Left ventricle myocardium inferior (tissue), 1 donor: ENCODE results near the gene RAB11FIP4. TPM values are rescaled to one million over a fixed set of nuclear protein-coding genes. Genes with fewer than 3 reads are reported as not detected.

ENCODE experiments used
- DNase-seq: peaks from one replicate; pipeline ENCODE4 v3.0.0-alpha.2; 2020
- H3K27ac ChIP-seq: fragments of 200-600 bp; replicated peaks from 2 replicates; pipeline ENCODE4 v1.8.0; 2021
- H3K27me3 ChIP-seq: fragments of 200-600 bp; 2 replicates; pipeline ENCODE4 v1.8.0; 2021; ENCODE audit warnings: low read depth
- H3K36me3 ChIP-seq: fragments of 200-600 bp; 2 replicates; pipeline ENCODE4 v1.8.0; 2021
- H3K4me1 ChIP-seq: fragments of 200-600 bp; 2 replicates; pipeline ENCODE4 v1.8.0; 2021
- H3K4me3 ChIP-seq: fragments of 200-600 bp; 2 replicates; pipeline ENCODE4 v1.8.0; 2021; ENCODE audit warnings: mild to moderate bottlenecking, moderate library complexity
- H3K9me3 ChIP-seq: fragments of 200-600 bp; replicated peaks from 2 replicates; pipeline ENCODE4 v1.8.0; 2021
- CTCF ChIP-seq: fragments of 200-600 bp; IDR thresholded peaks from 2 replicates; pipeline ENCODE4 v1.8.0; 2021; ENCODE audit warnings: antibody characterized with exemption, mild to moderate bottlenecking, borderline replicate concordance
- intact Hi-C: fragments of 100-400 bp; cut with micrococcal nuclease; formaldehyde crosslinking; loops from one replicate; pipeline ENCODE4 v1.11.0; 2022
- total RNA-seq: library from RNA; stranded (reverse); fragmentation: NEBNext Ultra II Directional; extraction: Animal tissue kit (Norgen Biotek cat#: 25700); gene quantifications from one replicate; pipeline ENCODE4 v1.2.1, GENCODE V29; 2021
- donor health status: DM: no; HTN: yes; CAD: no; lungs with severe emphysema.

Gene RAB11FIP4
- total RNA-seq, 1 donor from 2014 or later: 8.3 TPM

- intact Hi-C loops: no loop called here
- no peak for DNase-seq
- Histone ChIP-seq H3K27me3 (no peaks in the 10 kb centered on the region), H3K4me1 (no peaks in the 10 kb centered on the region), H3K27ac (no peak overlapping the region), H3K36me3 (peaks cover 9% of the 10 kb centered on the region), H3K9me3 (no peaks in the 10 kb centered on the region), H3K4me3 (no peak overlapping the region)
- no peak for TF ChIP-seq CTCF
Observed at GRCh38 chr17:31535581-31535981, 144.1 kb downstream of the RAB11FIP4 start.

GRCh38 chr17:31536451-31536850, 145.0 kb downstream of the RAB11FIP4 start:
- intact Hi-C loops: no loop called here
- no peaks in the 10 kb centered on the region for H3K27me3 ChIP-seq
- peaks cover 9% of the 10 kb centered on the region for H3K36me3 ChIP-seq
- no peaks in the 10 kb centered on the region for H3K9me3 ChIP-seq
- H3K4me1 ChIP-seq: no peaks in the 10 kb centered on the region
- DNase-seq: no peak
- H3K27ac ChIP-seq: no peak overlapping the region
- no peak overlapping the region for H3K4me3 ChIP-seq
- TF ChIP-seq CTCF: no peak

DNA sequence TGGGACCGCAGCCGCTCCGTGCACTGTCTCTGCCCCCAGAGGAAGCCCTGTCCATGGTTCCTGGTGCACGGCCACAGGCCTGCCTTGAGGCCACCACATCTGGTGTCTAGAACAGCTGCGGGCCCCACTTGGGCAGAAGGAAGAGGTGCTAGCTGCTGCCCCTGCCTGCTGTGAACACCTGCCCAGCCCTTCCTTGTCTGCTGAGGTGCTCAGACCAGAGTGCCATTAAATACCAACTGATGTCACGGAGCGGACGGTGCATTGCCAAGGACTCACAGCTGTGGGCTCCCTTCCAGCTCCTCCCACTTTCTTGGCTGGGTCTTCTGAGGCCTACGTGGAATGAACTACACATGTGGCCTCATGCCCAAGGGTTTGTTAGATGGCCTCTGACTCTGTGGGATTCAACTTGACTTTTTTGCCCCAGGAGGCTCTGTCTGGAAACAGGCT, 146.1 kb downstream of the RAB11FIP4 start:
- intact Hi-C loops: no loop called here

DNA sequence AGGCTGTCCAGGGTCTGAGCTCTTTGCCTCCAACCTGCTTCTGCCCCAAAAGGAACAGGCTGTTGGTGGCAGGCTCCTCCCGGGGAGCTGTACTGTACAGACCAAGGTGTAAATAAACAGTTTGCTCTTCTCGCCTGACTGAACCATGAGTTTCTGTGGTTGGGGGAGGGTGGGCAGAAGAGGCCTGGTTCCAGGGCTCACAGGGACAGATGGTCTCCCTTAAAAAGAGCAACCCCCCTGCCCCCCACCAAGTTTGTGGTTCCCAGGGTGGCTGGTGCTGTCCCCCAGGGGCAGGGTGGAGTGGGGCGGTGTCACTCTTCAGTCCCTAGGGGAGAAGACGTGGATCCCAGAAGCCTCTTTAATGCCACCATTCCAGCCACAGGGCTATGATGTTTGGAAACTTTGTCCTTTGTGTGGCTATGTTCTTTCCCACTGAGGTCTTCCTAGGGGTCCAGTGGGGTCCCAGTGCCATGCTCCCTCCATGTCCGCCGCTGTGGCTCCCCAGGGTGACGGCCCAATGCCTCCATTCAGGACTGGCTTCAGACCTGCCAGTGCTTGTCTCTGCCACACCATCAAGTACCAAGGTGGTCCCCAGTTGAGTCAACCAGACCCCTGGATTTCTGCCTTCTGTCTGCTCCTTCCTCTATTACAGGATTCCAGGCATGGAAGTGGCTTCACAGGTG, 146.7 kb downstream of the RAB11FIP4 start:
- no peaks in the 10 kb centered on the region for H3K27me3 ChIP-seq
- DNase-seq: no peak
- H3K27ac ChIP-seq: no peak overlapping the region
- no peaks in the 10 kb centered on the region for H3K36me3 ChIP-seq
- intact Hi-C loops: no loop called here
- no peaks in the 10 kb centered on the region for H3K9me3 ChIP-seq
- no peaks in the 10 kb centered on the region for H3K4me1 ChIP-seq
- no peak for TF ChIP-seq CTCF
- H3K4me3 ChIP-seq: no peak overlapping the region

More for the DNA sequence above, 146.1 kb downstream of the RAB11FIP4 start:
- no peaks in the 10 kb centered on the region for H3K9me3 ChIP-seq
- H3K27ac ChIP-seq: no peak overlapping the region
- TF ChIP-seq CTCF: no peak
- no peak overlapping the region for H3K4me3 ChIP-seq
- no peaks in the 10 kb centered on the region for H3K36me3 ChIP-seq
- DNase-seq: no peak
- no peaks in the 10 kb centered on the region for H3K27me3 ChIP-seq
- H3K4me1 ChIP-seq: no peaks in the 10 kb centered on the region

DNA sequence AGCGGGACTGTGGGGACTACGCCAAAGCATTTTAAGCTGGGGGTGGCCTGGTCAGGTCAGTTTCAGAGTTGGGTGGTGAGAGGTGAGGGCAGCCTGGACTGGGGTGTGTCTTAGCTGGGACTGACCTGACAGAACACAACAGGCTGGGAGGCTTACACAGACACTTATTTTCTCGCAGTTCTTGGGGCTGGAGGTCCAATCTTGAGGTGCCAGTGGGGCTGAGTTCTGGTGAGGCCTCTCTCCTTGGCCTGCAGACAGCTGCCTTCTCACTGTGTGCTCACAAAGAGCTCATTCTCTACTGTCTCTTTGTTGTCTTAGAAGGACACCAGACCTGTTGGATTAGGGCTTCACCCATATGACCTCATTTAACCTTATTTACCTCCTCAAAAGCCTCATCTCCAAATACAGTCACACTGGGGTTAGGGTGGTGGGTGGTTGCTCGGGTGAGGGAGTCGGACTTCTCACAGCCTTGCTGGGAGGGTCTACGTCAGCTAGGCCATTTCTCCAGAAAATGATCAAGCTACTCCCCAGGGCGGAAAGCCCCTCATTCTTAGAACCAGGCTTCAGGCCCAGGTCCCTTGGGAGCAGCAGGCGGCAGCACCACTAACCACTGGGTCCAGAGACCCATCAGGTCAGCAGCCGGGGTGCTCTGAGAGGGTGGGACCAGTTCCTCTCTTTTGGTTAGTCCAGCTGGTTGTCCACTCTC, 149.3 kb downstream of the RAB11FIP4 start:
- Histone ChIP-seq H3K4me3 (no peak overlapping the region), H3K4me1 (no peaks in the 10 kb centered on the region), H3K27ac (no peak overlapping the region), H3K27me3 (no peaks in the 10 kb centered on the region), H3K36me3 (no peaks in the 10 kb centered on the region), H3K9me3 (no peaks in the 10 kb centered on the region)
- no peak for TF ChIP-seq CTCF
- DNase-seq: no peak
- intact Hi-C loops: no loop called here
